GM12865 (cell line): Measurements from ENCODE around the gene ARAP3.

Experiments used
- DNase-seq: peaks from one replicate; pipeline ENCODE4 v3.0.0; 2010; ENCODE audit warnings: low read depth
- H3K4me3 ChIP-seq: 2 replicates; pipeline ENCODE4 v1.5.1; 2011; ENCODE audit warnings: mild to moderate bottlenecking, low read depth, low read length, control low read depth
- CTCF ChIP-seq: IDR thresholded peaks from 2 replicates; pipeline ENCODE4 v1.5.1; 2011; ENCODE audit warnings: low read length, control low read depth, low read depth, inconsistent platforms; ENCODE audit not compliant: insufficient read depth; ENCODE audit errors: missing control alignments

Gene ARAP3

DNA sequence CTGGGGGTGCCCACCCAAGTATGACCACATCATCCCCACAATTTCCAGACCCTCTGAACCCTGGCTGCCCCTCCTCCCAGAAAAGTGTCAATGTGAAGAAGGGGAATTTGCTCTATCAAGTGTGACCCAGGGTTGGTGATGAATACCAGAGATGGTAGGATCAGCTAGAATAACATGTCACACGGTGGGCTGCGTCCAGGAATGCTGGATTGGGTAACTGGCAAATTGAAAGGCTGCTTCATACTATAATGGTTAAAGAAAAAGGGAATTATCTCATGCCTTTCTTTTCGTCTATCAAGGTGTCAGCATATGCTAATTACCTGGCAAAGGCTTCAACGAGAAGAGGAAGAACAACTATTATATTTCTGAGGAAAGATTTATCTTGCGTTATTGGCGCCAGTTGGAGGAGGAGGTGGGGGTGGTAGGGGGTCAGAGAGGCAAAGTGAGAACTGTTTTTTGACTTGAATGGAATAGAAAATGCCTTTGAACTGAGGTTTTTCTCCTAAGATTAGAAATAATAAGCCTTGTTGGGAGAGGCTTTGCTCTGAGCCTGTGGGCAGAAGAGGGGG is 27.8 kb upstream of the ARAP3 start:
- no peak for DNase-seq
- no peak for TF ChIP-seq CTCF

GRCh38 chr5:141708016-141708415 is 26.0 kb upstream of the ARAP3 start:
- no peak for DNase-seq

More for the DNA sequence above, 27.8 kb upstream of the ARAP3 start:
- no peak overlapping the region for H3K4me3 ChIP-seq

GRCh38 chr5:141707510-141707909 is 25.5 kb upstream of the ARAP3 start:
- H3K4me3 ChIP-seq: no peak overlapping the region
- TF ChIP-seq CTCF: no peak
- DNase-seq: no peak

More at GRCh38 chr5:141708016-141708415, 26.0 kb upstream of the ARAP3 start:
- no peak for TF ChIP-seq CTCF
- no peak overlapping the region for H3K4me3 ChIP-seq

DNA sequence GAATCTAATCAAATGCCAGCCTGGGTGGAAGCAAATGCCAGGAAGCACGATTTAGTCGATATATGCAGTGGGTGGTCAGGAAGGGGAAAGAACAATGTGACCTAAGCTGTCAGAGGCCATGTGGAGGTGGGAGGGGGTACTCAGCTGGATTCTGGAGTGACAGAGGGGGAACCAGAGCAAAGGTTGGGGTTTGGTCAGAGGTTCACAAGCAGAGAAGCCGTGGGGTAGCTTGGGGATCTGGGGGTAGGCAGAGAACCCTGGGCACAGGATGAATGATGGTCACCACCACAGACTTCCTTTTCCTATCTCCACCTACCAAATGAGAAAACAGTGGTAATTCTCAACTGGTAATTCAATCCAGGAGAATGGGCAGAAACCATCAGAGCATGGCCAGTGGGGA is 24.1 kb upstream of the ARAP3 start:
- no peak for DNase-seq
- no peak for TF ChIP-seq CTCF
- no peak overlapping the region for H3K4me3 ChIP-seq

- DNase-seq: no peak
- no peak for TF ChIP-seq CTCF
- no peak overlapping the region for H3K4me3 ChIP-seq
These were observed 23.4 kb upstream of the ARAP3 start for GRCh38 chr5:141705469-141705868.

DNA sequence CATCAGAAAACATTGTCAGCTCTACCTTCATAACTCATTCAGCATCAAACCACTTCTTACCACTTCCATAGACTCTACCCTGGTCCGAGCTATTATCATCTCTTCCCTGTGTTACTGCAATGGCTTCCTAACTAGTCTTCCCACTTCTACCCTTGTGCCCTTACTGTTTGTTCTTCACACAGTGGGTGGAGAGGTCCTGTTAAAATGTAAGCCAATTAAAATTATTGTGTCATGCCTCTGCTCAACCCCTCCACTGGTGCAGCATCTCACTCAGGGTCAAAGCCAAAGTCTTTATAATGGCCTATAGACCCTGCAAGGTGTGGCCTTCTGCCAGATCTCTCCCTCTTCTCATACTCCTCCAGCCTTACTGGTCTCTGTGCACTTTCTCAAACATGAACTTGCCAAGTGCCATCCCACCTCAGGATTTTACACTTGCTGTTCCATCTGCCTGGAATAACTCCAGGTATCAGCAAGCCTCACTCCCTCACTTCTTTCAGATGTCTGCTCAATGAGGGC is 22.8 kb upstream of the ARAP3 start:
- no peak overlapping the region for H3K4me3 ChIP-seq
- no peak for DNase-seq
- TF ChIP-seq CTCF: no peak

- DNase-seq: no peak
- no peak overlapping the region for H3K4me3 ChIP-seq
- TF ChIP-seq CTCF: no peak
These were observed 21.1 kb upstream of the ARAP3 start for GRCh38 chr5:141703133-141703561.
